ENCODE results near the gene SNRNP70.

DNA sequence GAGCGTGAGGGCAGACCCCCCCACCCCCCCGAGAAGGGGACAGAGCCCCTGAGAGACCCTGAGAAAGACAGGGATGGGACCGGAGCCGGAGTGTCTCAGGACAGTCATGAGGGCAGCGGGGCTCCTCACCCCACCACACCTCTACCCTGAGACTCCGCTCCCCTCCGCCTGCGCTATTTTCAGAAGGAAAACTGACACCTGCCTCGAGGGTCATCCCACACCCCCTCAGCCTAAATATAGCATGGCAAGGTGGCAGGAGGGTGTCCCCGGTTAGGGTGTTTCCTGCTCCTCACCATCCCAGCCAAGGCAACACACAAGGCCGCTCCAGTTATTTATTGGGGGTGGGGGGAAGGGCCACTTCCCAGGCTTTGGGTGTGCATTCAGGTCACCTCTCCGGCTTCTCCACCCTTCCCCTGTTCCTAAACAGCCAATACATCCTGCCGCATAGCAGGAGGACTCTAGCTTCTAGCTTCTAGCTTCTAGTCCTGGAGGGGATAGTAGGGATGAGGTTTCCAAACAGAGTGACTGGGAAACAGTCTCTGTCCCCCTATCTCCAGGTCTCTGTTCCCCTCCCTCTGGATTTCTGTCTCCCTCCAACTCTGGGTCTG is 19.2 kb upstream of the SNRNP70 start:
- no peak for TF ChIP-seq POLR2A (IDR thresholded peaks at IDR 0.05; ENCODE audit: insufficient read depth in 1 of 2, low read depth in 2 of 2, low read length in 2 of 2)
- TF ChIP-seq ZNF33B (CRISPR knock-in tag; IDR thresholded peaks at IDR 0.05): no peak
- no peak for TF ChIP-seq JUNB (CRISPR knock-in tag; IDR thresholded peaks at IDR 0.05; ENCODE audit: borderline replicate concordance)
- TF ChIP-seq, protein P1, sequence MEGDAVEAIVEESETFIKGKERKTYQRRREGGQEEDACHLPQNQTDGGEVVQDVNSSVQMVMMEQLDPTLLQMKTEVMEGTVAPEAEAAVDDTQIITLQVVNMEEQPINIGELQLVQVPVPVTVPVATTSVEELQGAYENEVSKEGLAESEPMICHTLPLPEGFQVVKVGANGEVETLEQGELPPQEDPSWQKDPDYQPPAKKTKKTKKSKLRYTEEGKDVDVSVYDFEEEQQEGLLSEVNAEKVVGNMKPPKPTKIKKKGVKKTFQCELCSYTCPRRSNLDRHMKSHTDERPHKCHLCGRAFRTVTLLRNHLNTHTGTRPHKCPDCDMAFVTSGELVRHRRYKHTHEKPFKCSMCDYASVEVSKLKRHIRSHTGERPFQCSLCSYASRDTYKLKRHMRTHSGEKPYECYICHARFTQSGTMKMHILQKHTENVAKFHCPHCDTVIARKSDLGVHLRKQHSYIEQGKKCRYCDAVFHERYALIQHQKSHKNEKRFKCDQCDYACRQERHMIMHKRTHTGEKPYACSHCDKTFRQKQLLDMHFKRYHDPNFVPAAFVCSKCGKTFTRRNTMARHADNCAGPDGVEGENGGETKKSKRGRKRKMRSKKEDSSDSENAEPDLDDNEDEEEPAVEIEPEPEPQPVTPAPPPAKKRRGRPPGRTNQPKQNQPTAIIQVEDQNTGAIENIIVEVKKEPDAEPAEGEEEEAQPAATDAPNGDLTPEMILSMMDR (CRISPR knock-in tag; IDR thresholded peaks at IDR 0.05): no peak
- TF ChIP-seq RFXAP (CRISPR knock-in tag; IDR thresholded peaks at IDR 0.05; ENCODE audit: borderline replicate concordance): no peak
- TF ChIP-seq TAF1 (CRISPR knock-in tag; IDR thresholded peaks at IDR 0.05): no peak
- TF ChIP-seq SMYD3 (CRISPR knock-in tag; IDR thresholded peaks at IDR 0.05): no peak
